Kidney epithelial cell (primary cell): ENCODE measurements around the gene BAHCC1. TPM values are rescaled to one million over a fixed set of nuclear protein-coding genes. Genes with fewer than 3 reads are reported as not detected.
"Not testable (repeated sequence)": the region's sequence is repeated elsewhere in the genome, so short reads cannot be mapped to it uniquely, and the experiment has no call there.

Experiments used
- DNase-seq: peaks from one replicate; pipeline ENCODE4 v3.0.0-alpha.2; 2010; ENCODE audit warnings: low read depth
- H3K27me3 ChIP-seq: 2 replicates; pipeline ENCODE4 v1.6.0; 2011; ENCODE audit warnings: low read length; ENCODE audit not compliant: control insufficient read depth, insufficient read depth
- H3K36me3 ChIP-seq: 2 replicates; pipeline ENCODE4 v1.5.1; 2011; ENCODE audit warnings: low read length; ENCODE audit not compliant: control insufficient read depth, insufficient read depth
- H3K4me3 ChIP-seq: 2 replicates; pipeline ENCODE4 v1.5.1; 2011; ENCODE audit warnings: low read depth, mild to moderate bottlenecking, control low read depth, low read length
- total RNA-seq: library from RNA; depleted of rRNA; stranded (reverse); fragments of >200 nt; gene quantifications from 2 replicates; pipeline ENCODE4 v1.2.3, GENCODE V29; 2015
- TF ChIP-seq, protein P1 (sequence below): IDR thresholded peaks from 2 replicates; pipeline ENCODE4 v1.5.1; 2011; ENCODE audit warnings: mild to moderate bottlenecking, moderate library complexity, low read length, control low read depth, inconsistent platforms; ENCODE audit not compliant: insufficient read depth, poor library complexity, severe bottlenecking

Gene BAHCC1
- total RNA-seq, 1 donor from 2014 or later = 6.6 TPM

DNA sequence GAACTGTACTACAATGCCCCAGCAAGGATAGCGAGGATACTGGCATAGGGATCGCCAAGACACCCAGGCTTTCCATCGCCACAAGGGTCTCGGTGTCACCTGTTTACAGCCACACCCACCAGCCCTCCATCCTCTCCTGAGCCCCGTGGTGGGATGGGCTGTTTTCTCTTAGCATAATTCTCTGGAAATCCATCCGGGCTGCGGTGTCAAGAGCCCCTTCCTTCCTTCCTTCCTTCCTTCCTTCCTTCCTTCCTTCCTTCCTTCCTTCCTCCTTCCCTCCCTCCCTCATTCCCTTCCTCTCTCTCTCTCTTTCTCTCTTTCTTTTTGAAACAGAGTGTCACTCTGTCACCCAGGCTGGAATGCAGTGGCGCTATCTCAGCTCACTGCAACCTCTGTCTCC, 36.0 kb upstream of the BAHCC1 start:
- no peaks in the 10 kb centered on the region for H3K36me3 ChIP-seq
- TF ChIP-seq, protein P1, sequence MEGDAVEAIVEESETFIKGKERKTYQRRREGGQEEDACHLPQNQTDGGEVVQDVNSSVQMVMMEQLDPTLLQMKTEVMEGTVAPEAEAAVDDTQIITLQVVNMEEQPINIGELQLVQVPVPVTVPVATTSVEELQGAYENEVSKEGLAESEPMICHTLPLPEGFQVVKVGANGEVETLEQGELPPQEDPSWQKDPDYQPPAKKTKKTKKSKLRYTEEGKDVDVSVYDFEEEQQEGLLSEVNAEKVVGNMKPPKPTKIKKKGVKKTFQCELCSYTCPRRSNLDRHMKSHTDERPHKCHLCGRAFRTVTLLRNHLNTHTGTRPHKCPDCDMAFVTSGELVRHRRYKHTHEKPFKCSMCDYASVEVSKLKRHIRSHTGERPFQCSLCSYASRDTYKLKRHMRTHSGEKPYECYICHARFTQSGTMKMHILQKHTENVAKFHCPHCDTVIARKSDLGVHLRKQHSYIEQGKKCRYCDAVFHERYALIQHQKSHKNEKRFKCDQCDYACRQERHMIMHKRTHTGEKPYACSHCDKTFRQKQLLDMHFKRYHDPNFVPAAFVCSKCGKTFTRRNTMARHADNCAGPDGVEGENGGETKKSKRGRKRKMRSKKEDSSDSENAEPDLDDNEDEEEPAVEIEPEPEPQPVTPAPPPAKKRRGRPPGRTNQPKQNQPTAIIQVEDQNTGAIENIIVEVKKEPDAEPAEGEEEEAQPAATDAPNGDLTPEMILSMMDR = no peak
- peaks cover 24% of the 10 kb centered on the region for H3K27me3 ChIP-seq
- no peak overlapping the region for H3K4me3 ChIP-seq
- no peak for DNase-seq

DNA sequence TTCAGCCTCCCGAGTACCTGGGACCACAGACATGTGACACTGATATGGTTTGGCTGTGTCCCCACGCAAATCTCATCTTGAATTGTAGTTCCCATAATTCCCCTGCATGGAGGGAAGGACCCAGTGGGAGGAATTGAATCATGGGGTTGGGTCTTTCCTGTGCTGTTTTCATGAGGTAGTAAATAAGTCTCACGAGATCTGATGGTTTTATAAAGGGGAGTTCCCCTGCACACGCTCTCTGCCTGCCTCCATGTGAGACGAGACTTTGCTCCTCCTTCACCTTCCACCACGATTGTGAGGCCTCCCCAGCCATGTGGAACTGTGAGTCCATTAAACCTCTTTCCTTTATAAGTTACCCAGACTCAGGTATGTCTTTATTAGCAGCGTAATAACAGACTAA, 33.3 kb upstream of the BAHCC1 start:
- H3K27me3 ChIP-seq = peaks cover 28% of the 10 kb centered on the region
- not testable (repeated sequence) for H3K4me3 ChIP-seq, DNase-seq, H3K36me3 ChIP-seq

DNA sequence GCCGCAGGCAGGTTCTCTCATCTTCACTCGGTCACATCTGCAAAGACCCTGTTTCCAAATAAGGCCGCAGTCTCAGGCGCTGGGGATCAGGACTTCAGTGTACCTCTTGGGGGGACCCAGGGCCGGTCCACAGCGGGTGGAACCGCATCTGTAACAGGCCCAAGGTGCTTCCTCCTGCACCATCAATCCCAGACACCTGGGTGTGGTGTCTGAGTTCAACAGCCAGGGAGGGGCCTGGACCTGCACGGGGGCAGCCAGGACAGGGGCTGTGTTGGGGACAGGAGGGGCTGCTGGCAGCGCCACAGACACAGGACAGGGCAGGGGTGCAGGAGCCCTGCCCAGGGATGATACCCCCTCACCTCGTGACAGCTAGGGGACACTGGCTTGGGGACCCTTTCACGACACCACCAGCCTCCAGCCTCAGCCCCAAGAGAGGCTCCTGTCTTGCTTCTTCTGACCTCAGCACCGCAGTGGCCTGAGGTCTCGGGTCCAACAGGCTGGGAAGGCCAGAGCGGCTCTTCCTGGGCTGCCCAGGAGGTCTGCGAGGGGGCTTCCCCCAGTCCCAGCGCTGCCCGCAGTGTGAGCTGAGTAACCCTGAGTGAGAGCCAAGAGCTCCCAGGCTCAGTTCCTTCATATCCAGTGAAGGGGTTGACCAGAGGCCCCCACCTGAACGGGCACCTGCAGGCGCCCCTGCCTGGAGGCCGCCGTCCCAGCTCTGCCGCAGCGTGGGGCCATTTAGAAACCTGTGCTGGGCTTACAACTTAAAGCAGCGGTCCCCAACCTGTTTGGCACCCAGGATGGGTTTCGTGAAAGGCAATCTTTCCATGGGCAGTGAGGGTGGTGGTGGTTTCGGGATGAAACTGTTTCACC, 30.7 kb upstream of the BAHCC1 start:
- DNase-seq = no peak
- Histone ChIP-seq H3K36me3 (no peaks in the 10 kb centered on the region), H3K27me3 (peaks cover 35% of the 10 kb centered on the region), H3K4me3 (no peak overlapping the region)
- TF ChIP-seq, protein P1 = no peak

DNA sequence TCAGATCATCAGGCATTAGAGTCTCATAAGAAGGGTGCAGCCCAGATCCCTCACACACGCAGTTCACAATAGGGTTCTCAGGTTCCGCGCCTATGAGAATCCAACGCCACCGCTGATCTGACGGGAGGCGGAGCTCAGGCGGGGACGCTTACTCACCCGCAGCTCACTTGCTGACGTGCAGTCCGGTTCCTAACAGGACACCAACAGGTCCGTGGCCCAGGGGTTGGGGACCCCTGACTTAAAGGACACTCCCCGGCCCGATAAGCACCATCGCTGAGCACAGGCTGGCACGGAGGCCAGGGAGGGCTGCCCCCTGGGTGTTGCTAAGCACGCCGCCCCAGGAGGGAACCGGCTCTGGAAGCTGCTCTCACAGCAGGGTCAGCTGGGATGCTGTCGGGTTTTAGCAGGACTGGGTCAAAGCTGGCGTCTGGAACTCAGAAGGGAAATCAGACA, 30.1 kb upstream of the BAHCC1 start:
- peaks cover 40% of the 10 kb centered on the region for H3K27me3 ChIP-seq
- no peak for DNase-seq

DNA sequence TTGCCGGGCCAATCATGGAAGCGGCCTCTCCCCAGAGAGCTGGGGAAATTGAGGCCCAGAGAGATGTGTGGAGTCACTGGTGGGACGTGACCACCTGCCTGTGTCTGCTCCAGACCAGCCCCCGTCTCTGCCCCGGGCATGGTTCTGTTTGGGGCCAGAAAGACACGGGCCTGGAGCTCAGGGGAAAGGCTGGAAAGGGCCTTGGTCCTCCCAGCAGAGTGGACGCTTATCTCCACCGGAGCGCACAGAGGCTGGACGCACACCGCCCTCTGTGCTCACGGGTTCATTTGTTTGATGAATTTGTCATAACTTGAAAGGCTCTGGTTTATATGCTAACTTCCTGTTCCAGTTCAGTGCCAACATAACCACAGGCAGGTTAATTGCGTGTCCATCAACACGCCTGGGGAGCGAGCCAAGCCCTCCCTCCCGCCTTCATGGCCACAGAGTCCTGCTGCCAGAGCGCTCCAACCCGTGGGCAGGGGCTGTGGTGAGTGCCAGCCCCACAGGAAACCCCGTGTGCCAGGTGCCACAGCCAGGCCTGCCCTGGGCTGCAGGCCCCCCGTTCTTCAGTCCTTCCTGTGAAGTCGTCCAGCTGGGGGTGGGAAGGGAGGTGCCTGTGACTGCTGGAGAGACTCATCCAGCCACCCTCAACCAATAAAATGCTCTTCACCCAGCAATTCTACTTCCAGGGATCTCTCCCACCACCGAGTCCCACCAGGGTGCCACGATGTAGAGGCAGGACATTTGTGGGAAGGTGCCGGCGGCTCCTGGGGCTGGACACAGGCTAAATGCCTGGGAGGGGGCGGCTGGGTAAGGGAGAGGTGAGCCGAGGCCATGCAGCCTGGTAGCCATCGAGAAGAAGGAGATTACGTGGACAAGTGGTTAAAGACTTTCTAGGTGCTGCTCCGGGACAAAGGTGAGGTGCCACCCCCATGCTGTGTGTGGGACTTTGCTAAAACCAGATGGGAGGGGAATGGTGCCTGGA, 29.4 kb upstream of the BAHCC1 start:
- peak; percentile 88 for DNase-seq
- peaks cover 44% of the 10 kb centered on the region for H3K27me3 ChIP-seq
- TF ChIP-seq, protein P1 = no peak
- no peaks in the 10 kb centered on the region for H3K36me3 ChIP-seq
- no peak overlapping the region for H3K4me3 ChIP-seq

More for the DNA sequence above, 30.1 kb upstream of the BAHCC1 start:
- TF ChIP-seq, protein P1 = no peak
- Histone ChIP-seq H3K36me3 (no peaks in the 10 kb centered on the region), H3K4me3 (no peak overlapping the region)

DNA sequence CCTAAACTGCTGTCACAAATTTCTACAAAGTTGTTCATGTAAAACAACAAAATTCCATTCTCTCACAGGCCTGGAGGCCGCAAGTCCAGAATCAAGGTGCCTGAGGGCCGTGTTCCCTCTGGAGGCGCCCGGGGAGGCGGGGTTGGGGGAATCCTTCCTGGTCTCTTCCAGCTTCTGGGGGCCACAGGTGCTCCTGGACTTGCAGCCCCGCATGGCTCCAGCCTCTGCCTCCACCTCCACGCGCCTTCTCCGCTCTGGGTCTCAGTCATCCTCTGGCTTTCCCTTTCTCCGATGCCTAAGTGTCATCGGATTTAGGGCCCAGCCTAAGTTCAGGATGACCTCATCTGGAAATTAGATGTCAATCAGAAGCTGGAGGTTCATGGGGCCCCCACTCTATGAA, 28.6 kb upstream of the BAHCC1 start:
- TF ChIP-seq, protein P1 = no peak
- Histone ChIP-seq H3K36me3 (no peaks in the 10 kb centered on the region), H3K27me3 (peaks cover 44% of the 10 kb centered on the region)

More for the DNA sequence above, 28.6 kb upstream of the BAHCC1 start:
- DNase-seq = no peak
- H3K4me3 ChIP-seq = no peak overlapping the region
